PFSK-1 (cell line): ENCODE data around the gene DKK1.

Experiments
- POLR2AphosphoS5 ChIP-seq: IDR thresholded peaks from 2 replicates; pipeline ENCODE4 v1.6.1; 2012; ENCODE audit warnings: low read depth, mild to moderate bottlenecking, control low read depth, low read length, moderate library complexity
- REST ChIP-seq, 2 experiments: IDR thresholded peaks; 2 replicates each; pipeline versions ENCODE4 v1.6.1 to v1.8.0; 2011 to 2012; ENCODE audit warnings: low read depth in 2 of 2, low read length in 2 of 2, control low read depth in 1 of 2, inconsistent platforms in 1 of 2, mild to moderate bottlenecking in 1 of 2, moderate library complexity in 1 of 2; ENCODE audit not compliant: insufficient read depth in 1 of 2

- TF ChIP-seq REST (IDR thresholded peaks at IDR 0.05; ENCODE audit: insufficient read depth in 1 of 2, low read depth in 2 of 2, low read length in 2 of 2): no peak
- no peak for TF ChIP-seq POLR2AphosphoS5
Measured at GRCh38 chr10:52276163-52276562, 37.9 kb upstream of the DKK1 start.
